Vagina (tissue), 2 donors: ENCODE data around the gene AURKA.

ENCODE experiments used
- POLR2A ChIP-seq, 2 donors: fragments of 450-650 bp; IDR thresholded peaks; one replicate each; pipeline ENCODE4 v1.6.1; 2017; ENCODE audit warnings: antibody characterized with exemption in 2 of 2, mild to moderate bottlenecking in 2 of 2, moderate library complexity in 2 of 2
- TF ChIP-seq, protein P1 (sequence below), 3 experiments: fragments of 450-650 bp in 2 of 3; fragments of 200-600 bp in 1 of 3; sonication (generic) in 1 of 3; IDR thresholded peaks; one replicate each; pipeline ENCODE4 v1.5.1; 2017 to 2019; ENCODE audit warnings: antibody characterized with exemption in 3 of 3, mild to moderate bottlenecking in 2 of 3, moderate library complexity in 2 of 3

DNA sequence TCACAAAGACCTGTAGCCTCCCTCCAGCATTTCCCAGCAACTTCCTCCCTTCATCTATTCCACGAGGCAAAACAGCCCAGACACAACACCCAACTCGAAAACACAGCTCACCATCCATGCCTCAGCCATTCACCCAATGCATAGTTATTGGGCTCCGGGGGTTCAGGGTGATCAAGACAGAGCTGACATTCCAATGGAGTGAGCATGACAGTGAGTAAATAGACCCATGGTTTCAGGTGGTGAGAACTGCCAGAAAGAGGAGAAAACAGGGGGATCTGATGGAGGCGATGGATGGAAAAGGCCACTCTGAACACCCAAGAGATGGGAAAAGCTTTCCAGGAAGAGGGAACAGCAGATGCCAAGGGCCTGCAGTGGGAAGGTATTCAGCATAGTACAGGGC is 25.9 kb upstream of the AURKA start:
- no peak for TF ChIP-seq POLR2A (IDR thresholded peaks at IDR 0.05)
- TF ChIP-seq, protein P1, sequence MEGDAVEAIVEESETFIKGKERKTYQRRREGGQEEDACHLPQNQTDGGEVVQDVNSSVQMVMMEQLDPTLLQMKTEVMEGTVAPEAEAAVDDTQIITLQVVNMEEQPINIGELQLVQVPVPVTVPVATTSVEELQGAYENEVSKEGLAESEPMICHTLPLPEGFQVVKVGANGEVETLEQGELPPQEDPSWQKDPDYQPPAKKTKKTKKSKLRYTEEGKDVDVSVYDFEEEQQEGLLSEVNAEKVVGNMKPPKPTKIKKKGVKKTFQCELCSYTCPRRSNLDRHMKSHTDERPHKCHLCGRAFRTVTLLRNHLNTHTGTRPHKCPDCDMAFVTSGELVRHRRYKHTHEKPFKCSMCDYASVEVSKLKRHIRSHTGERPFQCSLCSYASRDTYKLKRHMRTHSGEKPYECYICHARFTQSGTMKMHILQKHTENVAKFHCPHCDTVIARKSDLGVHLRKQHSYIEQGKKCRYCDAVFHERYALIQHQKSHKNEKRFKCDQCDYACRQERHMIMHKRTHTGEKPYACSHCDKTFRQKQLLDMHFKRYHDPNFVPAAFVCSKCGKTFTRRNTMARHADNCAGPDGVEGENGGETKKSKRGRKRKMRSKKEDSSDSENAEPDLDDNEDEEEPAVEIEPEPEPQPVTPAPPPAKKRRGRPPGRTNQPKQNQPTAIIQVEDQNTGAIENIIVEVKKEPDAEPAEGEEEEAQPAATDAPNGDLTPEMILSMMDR (IDR thresholded peaks at IDR 0.05): no peak
